Right lobe of liver (tissue), 4 donors: ENCODE results near the gene LDLR.

Source experiments
- POLR2A ChIP-seq: fragments of 450-650 bp; IDR thresholded peaks from one replicate; pipeline ENCODE4 v1.6.1; 2017; ENCODE audit warnings: antibody characterized with exemption, mild to moderate bottlenecking
- TF ChIP-seq, protein P1 (sequence below), 4 donors: fragments of 200-600 bp in 3 of 4; fragments of 450-650 bp in 1 of 4; IDR thresholded peaks; one replicate each; pipeline versions ENCODE4 v1.5.1 to v1.8.0; 2016 to 2022; ENCODE audit warnings: antibody characterized with exemption in 4 of 4, mild to moderate bottlenecking in 2 of 4
- donor health status: DM: no; HTN: no; CAD: no.
- donor health status: DM: no; HTN: no; CAD: no.
- donor health status: DM: no; HTN: yes; CAD: no.

DNA sequence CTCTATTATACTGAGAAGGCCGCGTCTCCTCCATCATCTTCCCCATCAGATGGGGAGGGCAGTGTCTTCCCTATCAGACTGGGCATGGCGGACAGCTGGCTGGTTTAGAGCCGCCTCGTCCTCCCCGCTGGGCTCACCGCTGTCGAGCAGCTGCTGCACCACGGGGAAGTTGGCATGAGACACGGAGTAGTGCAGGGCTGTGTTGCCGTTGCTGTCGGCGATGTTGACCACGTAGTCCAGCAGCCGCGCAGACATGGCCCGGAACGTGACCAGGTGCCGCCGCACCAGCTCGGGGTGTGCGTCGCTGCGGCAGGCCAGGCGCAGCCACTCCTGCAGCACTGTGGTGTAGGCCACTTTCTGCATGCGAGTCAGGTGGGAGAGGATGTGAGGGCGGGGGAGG lies 85.1 kb downstream of the LDLR start:
- TF ChIP-seq, protein P1, sequence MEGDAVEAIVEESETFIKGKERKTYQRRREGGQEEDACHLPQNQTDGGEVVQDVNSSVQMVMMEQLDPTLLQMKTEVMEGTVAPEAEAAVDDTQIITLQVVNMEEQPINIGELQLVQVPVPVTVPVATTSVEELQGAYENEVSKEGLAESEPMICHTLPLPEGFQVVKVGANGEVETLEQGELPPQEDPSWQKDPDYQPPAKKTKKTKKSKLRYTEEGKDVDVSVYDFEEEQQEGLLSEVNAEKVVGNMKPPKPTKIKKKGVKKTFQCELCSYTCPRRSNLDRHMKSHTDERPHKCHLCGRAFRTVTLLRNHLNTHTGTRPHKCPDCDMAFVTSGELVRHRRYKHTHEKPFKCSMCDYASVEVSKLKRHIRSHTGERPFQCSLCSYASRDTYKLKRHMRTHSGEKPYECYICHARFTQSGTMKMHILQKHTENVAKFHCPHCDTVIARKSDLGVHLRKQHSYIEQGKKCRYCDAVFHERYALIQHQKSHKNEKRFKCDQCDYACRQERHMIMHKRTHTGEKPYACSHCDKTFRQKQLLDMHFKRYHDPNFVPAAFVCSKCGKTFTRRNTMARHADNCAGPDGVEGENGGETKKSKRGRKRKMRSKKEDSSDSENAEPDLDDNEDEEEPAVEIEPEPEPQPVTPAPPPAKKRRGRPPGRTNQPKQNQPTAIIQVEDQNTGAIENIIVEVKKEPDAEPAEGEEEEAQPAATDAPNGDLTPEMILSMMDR (IDR thresholded peaks at IDR 0.05): no peak
- no peak for TF ChIP-seq POLR2A
